WTC11 (cell line): ENCODE measurements around the gene OR8K5. TPM values are rescaled to one million over a fixed set of nuclear protein-coding genes. Genes with fewer than 3 reads are reported as not detected.

Experiments
- ATAC-seq: fragments of 200-7000 bp; cut with Tn5 transposase; 2 replicates; pipeline ENCODE4 v1.10.0; 2021; ENCODE audit warnings: mild to moderate bottlenecking, moderate library complexity
- CTCF ChIA-PET: fragments of 300-600 bp; sonication (Branson Sonifier 250); formaldehyde crosslinking; loops from one replicate; lab custom pipeline; 2021; ENCODE audit warnings: antibody characterized with exemption; lab: Charles Lee
- POLR2A ChIA-PET: fragments of 350-600 bp; sonication (Branson Sonifier 250); formaldehyde crosslinking; loops from one replicate; lab custom pipeline; 2021; ENCODE audit warnings: antibody characterized with exemption; lab: Charles Lee
- DNase-seq: peaks from one replicate; pipeline ENCODE4 v3.0.0; 2021; ENCODE audit warnings: low spot score
- H3K27ac Mint-ChIP-seq: 2 replicates; pipeline ENCODE4 v1.8.0; 2021; ENCODE audit warnings: mixed read lengths
- H3K27me3 Mint-ChIP-seq: 2 replicates; pipeline ENCODE4 v1.8.0; 2021; ENCODE audit warnings: low read depth, mild to moderate bottlenecking, moderate library complexity, mixed read lengths
- H3K36me3 Mint-ChIP-seq: 2 replicates; pipeline ENCODE4 v1.8.0; 2021; ENCODE audit warnings: mixed read lengths
- H3K4me1 Mint-ChIP-seq: 2 replicates; pipeline ENCODE4 v1.8.0; 2022; ENCODE audit warnings: mixed read lengths
- H3K4me3 Mint-ChIP-seq: 2 replicates; pipeline ENCODE4 v1.8.0; 2021; ENCODE audit warnings: mild to moderate bottlenecking, moderate library complexity, mixed read lengths
- H3K9me3 Mint-ChIP-seq: 2 replicates; pipeline ENCODE4 v1.8.0; 2021; ENCODE audit warnings: mixed read lengths
- ATF1 ChIP-seq: sonication (generic); formaldehyde crosslinking; IDR thresholded peaks from 2 replicates; pipeline ENCODE4 v1.8.1; 2023; ENCODE audit warnings: mild to moderate bottlenecking, moderate library complexity, missing genetic modification reagents
- CBFB ChIP-seq: sonication (generic); formaldehyde crosslinking; IDR thresholded peaks from 2 replicates; pipeline ENCODE4 v1.8.1; 2022; ENCODE audit warnings: mild to moderate bottlenecking, low read depth, missing genetic modification reagents
- CREM ChIP-seq: sonication (generic); formaldehyde crosslinking; IDR thresholded peaks from 2 replicates; pipeline ENCODE4 v1.8.1; 2022; ENCODE audit warnings: mild to moderate bottlenecking, missing genetic modification reagents, moderate library complexity
- KAT7 ChIP-seq: sonication (generic); formaldehyde crosslinking; IDR thresholded peaks from 2 replicates; pipeline ENCODE4 v1.8.1; 2023; ENCODE audit warnings: missing genetic modification reagents, mild to moderate bottlenecking, borderline replicate concordance
- MXD4 ChIP-seq: fragments of 250-450 bp; sonication (Bioruptor Pico); IDR thresholded peaks from 2 replicates; pipeline ENCODE4 v1.8.0; 2021; ENCODE audit warnings: mild to moderate bottlenecking, moderate library complexity, borderline replicate concordance
- NR3C1 ChIP-seq: sonication (generic); formaldehyde crosslinking; conservative IDR thresholded peaks from 2 replicates; pipeline ENCODE4 v1.8.1; 2023; ENCODE audit warnings: low read depth, mild to moderate bottlenecking, missing genetic modification reagents
- RELA ChIP-seq: sonication (generic); formaldehyde crosslinking; IDR thresholded peaks from 2 replicates; pipeline ENCODE4 v1.8.1; 2022; ENCODE audit warnings: missing genetic modification reagents, mild to moderate bottlenecking, borderline replicate concordance
- SMAD3 ChIP-seq: sonication (generic); formaldehyde crosslinking; IDR thresholded peaks from 2 replicates; pipeline ENCODE4 v1.8.0; 2022; ENCODE audit warnings: missing genetic modification reagents, mild to moderate bottlenecking, borderline replicate concordance
- TCF7 ChIP-seq: sonication (generic); formaldehyde crosslinking; IDR thresholded peaks from 2 replicates; pipeline ENCODE4 v1.8.0; 2022; ENCODE audit warnings: mild to moderate bottlenecking, low read depth, missing genetic modification reagents, moderate library complexity
- TP53 ChIP-seq: sonication (generic); formaldehyde crosslinking; IDR thresholded peaks from 2 replicates; pipeline ENCODE4 v1.8.1; 2023; ENCODE audit warnings: mild to moderate bottlenecking, missing genetic modification reagents
- ZNF232 ChIP-seq: sonication (generic); formaldehyde crosslinking; IDR thresholded peaks from 2 replicates; pipeline ENCODE4 v1.8.0; 2022; ENCODE audit warnings: mild to moderate bottlenecking, missing genetic modification reagents
- ZNF423 ChIP-seq: fragments of 250-450 bp; sonication (Bioruptor Pico); IDR thresholded peaks from 2 replicates; pipeline ENCODE4 v2.1.2; 2022; ENCODE audit warnings: mild to moderate bottlenecking, moderate library complexity
- ZNF671 ChIP-seq: fragments of 250-450 bp; sonication (Bioruptor Pico); IDR thresholded peaks from 2 replicates; pipeline ENCODE4 v1.8.0; 2021; ENCODE audit warnings: mild to moderate bottlenecking
- total RNA-seq: library from RNA; stranded (reverse); gene quantifications from 3 replicates; pipeline ENCODE4 v1.2.3, GENCODE V29; 2021
- TF ChIP-seq, protein P1 (sequence below): sonication (generic); formaldehyde crosslinking; IDR thresholded peaks from 2 replicates; pipeline ENCODE4 v1.8.0; 2022; ENCODE audit warnings: mild to moderate bottlenecking, missing genetic modification reagents
- TF ChIP-seq, protein P2 (sequence below): sonication (generic); formaldehyde crosslinking; IDR thresholded peaks from 2 replicates; pipeline ENCODE4 v1.8.1; 2022; ENCODE audit warnings: mild to moderate bottlenecking, missing genetic modification reagents, moderate library complexity, borderline replicate concordance
- TF ChIP-seq, protein P3 (sequence below): sonication (generic); formaldehyde crosslinking; IDR thresholded peaks from 2 replicates; pipeline ENCODE4 v1.8.0; 2022; ENCODE audit warnings: missing genetic modification reagents
- TF ChIP-seq, protein P4 (sequence below): fragments of 250-450 bp; sonication (Bioruptor Pico); IDR thresholded peaks from 2 replicates; pipeline ENCODE4 v2.1.2; 2022; ENCODE audit warnings: mild to moderate bottlenecking, moderate library complexity
- TF ChIP-seq, protein P5 (sequence below): sonication (generic); formaldehyde crosslinking; IDR thresholded peaks from 2 replicates; pipeline ENCODE4 v1.8.1; 2023; ENCODE audit warnings: mild to moderate bottlenecking, missing genetic modification reagents, moderate library complexity
- TF ChIP-seq, protein P6 (sequence below): sonication (generic); formaldehyde crosslinking; IDR thresholded peaks from 2 replicates; pipeline ENCODE4 v1.8.1; 2022; ENCODE audit warnings: low read depth, missing genetic modification reagents, borderline replicate concordance
- TF ChIP-seq, protein P7 (sequence below): sonication (generic); formaldehyde crosslinking; IDR thresholded peaks from 2 replicates; pipeline ENCODE4 v1.8.0; 2022; ENCODE audit warnings: mild to moderate bottlenecking, missing genetic modification reagents
- TF ChIP-seq, protein P8 (sequence below): sonication (generic); formaldehyde crosslinking; IDR thresholded peaks from 2 replicates; pipeline ENCODE4 v1.8.1; 2023; ENCODE audit warnings: mild to moderate bottlenecking, missing genetic modification reagents
- TF ChIP-seq, protein P9 (sequence below): sonication (generic); formaldehyde crosslinking; IDR thresholded peaks from 2 replicates; pipeline ENCODE4 v1.8.1; 2023; ENCODE audit warnings: mild to moderate bottlenecking, missing genetic modification reagents

OR8K5 gene
- total RNA-seq, 1 experiment from 2014 or later, result not detected

DNA sequence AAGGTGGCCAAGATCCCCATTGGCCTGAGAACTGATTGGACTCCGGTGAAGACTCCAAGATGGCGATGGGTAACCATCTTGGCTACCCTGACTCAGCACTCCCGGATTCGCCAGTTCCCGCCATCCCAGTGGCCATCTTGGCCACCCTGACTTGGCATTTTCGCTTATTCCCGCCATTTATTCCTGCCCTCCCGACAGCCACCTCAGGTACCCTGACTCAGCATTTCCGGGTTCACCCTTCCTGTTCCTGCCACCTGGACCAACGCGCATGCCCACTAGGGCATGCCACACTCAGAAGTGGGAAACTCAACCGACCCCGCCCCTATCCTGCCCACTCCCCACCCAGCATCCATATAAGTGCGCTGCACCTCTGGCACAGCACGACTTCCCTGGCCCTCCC is 7.8 kb downstream of the OR8K5 start:
- H3K36me3 Mint-ChIP-seq, result peaks cover 35% of the 10 kb centered on the region
- CTCF ChIA-PET, result no interaction called here

DNA sequence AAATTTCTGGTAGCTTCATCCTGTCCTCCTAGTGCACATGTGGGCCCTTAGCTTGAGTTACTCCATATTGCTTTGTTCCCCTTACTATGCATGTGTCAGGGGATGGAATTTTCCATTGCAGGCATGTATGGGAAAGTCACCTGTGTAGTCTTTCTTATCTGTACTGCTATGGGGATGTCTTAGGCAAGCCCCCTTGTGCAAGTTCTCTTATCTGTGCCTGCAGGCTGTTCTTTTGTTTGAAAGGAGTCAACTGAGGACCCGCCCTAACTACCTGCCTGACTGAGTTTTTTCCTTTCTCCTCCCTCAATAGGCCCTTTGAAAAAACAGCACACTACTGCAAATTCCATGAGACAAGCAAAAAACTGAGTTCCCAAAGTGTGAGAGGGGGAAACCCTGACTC is 8.7 kb downstream of the OR8K5 start:
- Mint-ChIP-seq H3K4me1 (no peaks in the 10 kb centered on the region), H3K27me3 (no peaks in the 10 kb centered on the region), H3K27ac (no peak overlapping the region), H3K36me3 (peaks cover 29% of the 10 kb centered on the region), H3K4me3 (no peak overlapping the region), H3K9me3 (peaks cover 66% of the 10 kb centered on the region)
- no peak for ATAC-seq
- POLR2A ChIA-PET, result no interaction called here
- CTCF ChIA-PET, result no interaction called here
- DNase-seq, result no peak
- TF ChIP-seq, protein P1, sequence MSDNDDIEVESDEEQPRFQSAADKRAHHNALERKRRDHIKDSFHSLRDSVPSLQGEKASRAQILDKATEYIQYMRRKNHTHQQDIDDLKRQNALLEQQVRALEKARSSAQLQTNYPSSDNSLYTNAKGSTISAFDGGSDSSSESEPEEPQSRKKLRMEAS (CRISPR knock-in tag), result no peak
- TF ChIP-seq, protein P2, sequence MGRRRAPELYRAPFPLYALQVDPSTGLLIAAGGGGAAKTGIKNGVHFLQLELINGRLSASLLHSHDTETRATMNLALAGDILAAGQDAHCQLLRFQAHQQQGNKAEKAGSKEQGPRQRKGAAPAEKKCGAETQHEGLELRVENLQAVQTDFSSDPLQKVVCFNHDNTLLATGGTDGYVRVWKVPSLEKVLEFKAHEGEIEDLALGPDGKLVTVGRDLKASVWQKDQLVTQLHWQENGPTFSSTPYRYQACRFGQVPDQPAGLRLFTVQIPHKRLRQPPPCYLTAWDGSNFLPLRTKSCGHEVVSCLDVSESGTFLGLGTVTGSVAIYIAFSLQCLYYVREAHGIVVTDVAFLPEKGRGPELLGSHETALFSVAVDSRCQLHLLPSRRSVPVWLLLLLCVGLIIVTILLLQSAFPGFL (CRISPR knock-in tag), result no peak
- no peak for TF ChIP-seq ATF1
- TF ChIP-seq, protein P3, sequence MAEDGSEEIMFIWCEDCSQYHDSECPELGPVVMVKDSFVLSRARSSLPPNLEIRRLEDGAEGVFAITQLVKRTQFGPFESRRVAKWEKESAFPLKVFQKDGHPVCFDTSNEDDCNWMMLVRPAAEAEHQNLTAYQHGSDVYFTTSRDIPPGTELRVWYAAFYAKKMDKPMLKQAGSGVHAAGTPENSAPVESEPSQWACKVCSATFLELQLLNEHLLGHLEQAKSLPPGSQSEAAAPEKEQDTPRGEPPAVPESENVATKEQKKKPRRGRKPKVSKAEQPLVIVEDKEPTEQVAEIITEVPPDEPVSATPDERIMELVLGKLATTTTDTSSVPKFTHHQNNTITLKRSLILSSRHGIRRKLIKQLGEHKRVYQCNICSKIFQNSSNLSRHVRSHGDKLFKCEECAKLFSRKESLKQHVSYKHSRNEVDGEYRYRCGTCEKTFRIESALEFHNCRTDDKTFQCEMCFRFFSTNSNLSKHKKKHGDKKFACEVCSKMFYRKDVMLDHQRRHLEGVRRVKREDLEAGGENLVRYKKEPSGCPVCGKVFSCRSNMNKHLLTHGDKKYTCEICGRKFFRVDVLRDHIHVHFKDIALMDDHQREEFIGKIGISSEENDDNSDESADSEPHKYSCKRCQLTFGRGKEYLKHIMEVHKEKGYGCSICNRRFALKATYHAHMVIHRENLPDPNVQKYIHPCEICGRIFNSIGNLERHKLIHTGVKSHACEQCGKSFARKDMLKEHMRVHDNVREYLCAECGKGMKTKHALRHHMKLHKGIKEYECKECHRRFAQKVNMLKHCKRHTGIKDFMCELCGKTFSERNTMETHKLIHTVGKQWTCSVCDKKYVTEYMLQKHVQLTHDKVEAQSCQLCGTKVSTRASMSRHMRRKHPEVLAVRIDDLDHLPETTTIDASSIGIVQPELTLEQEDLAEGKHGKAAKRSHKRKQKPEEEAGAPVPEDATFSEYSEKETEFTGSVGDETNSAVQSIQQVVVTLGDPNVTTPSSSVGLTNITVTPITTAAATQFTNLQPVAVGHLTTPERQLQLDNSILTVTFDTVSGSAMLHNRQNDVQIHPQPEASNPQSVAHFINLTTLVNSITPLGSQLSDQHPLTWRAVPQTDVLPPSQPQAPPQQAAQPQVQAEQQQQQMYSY (CRISPR knock-in tag), result no peak
- TF ChIP-seq, protein P4, sequence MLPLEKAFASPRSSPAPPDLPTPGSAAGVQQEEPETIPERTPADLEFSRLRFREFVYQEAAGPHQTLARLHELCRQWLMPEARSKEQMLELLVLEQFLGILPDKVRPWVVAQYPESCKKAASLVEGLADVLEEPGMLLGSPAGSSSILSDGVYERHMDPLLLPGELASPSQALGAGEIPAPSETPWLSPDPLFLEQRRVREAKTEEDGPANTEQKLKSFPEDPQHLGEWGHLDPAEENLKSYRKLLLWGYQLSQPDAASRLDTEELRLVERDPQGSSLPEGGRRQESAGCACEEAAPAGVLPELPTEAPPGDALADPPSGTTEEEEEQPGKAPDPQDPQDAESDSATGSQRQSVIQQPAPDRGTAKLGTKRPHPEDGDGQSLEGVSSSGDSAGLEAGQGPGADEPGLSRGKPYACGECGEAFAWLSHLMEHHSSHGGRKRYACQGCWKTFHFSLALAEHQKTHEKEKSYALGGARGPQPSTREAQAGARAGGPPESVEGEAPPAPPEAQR, result no peak
- TF ChIP-seq, protein P5, sequence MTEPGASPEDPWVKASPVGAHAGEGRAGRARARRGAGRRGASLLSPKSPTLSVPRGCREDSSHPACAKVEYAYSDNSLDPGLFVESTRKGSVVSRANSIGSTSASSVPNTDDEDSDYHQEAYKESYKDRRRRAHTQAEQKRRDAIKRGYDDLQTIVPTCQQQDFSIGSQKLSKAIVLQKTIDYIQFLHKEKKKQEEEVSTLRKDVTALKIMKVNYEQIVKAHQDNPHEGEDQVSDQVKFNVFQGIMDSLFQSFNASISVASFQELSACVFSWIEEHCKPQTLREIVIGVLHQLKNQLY (CRISPR knock-in tag), result no peak
- TF ChIP-seq MXD4 (CRISPR knock-in tag), result no peak

More for the DNA sequence above, 7.8 kb downstream of the OR8K5 start:
- H3K9me3 Mint-ChIP-seq, result peaks cover 72% of the 10 kb centered on the region
- no peaks in the 10 kb centered on the region for H3K4me1 Mint-ChIP-seq
- POLR2A ChIA-PET, result no interaction called here
- TF ChIP-seq ZNF232 (CRISPR knock-in tag) (no peak), ZNF671 (no peak), CBFB (CRISPR knock-in tag) (no peak), TCF7 (CRISPR knock-in tag) (no peak), ZNF423 (CRISPR knock-in tag) (no peak), SMAD3 (CRISPR knock-in tag) (no peak), KAT7 (CRISPR knock-in tag) (no peak), NR3C1 (CRISPR knock-in tag) (no peak), RELA (CRISPR knock-in tag) (no peak), TP53 (CRISPR knock-in tag) (no peak), CREM (CRISPR knock-in tag) (no peak)
- TF ChIP-seq, protein P2 (CRISPR knock-in tag), result no peak
- TF ChIP-seq, protein P1 (CRISPR knock-in tag), result no peak
- TF ChIP-seq, protein P6, sequence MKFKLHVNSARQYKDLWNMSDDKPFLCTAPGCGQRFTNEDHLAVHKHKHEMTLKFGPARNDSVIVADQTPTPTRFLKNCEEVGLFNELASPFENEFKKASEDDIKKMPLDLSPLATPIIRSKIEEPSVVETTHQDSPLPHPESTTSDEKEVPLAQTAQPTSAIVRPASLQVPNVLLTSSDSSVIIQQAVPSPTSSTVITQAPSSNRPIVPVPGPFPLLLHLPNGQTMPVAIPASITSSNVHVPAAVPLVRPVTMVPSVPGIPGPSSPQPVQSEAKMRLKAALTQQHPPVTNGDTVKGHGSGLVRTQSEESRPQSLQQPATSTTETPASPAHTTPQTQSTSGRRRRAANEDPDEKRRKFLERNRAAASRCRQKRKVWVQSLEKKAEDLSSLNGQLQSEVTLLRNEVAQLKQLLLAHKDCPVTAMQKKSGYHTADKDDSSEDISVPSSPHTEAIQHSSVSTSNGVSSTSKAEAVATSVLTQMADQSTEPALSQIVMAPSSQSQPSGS, result no peak
- TF ChIP-seq, protein P7, sequence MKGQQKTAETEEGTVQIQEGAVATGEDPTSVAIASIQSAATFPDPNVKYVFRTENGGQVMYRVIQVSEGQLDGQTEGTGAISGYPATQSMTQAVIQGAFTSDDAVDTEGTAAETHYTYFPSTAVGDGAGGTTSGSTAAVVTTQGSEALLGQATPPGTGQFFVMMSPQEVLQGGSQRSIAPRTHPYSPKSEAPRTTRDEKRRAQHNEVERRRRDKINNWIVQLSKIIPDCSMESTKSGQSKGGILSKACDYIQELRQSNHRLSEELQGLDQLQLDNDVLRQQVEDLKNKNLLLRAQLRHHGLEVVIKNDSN (CRISPR knock-in tag), result no peak
- TF ChIP-seq, protein P8, sequence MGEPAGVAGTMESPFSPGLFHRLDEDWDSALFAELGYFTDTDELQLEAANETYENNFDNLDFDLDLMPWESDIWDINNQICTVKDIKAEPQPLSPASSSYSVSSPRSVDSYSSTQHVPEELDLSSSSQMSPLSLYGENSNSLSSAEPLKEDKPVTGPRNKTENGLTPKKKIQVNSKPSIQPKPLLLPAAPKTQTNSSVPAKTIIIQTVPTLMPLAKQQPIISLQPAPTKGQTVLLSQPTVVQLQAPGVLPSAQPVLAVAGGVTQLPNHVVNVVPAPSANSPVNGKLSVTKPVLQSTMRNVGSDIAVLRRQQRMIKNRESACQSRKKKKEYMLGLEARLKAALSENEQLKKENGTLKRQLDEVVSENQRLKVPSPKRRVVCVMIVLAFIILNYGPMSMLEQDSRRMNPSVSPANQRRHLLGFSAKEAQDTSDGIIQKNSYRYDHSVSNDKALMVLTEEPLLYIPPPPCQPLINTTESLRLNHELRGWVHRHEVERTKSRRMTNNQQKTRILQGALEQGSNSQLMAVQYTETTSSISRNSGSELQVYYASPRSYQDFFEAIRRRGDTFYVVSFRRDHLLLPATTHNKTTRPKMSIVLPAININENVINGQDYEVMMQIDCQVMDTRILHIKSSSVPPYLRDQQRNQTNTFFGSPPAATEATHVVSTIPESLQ (CRISPR knock-in tag), result no peak
- TF ChIP-seq, protein P9, sequence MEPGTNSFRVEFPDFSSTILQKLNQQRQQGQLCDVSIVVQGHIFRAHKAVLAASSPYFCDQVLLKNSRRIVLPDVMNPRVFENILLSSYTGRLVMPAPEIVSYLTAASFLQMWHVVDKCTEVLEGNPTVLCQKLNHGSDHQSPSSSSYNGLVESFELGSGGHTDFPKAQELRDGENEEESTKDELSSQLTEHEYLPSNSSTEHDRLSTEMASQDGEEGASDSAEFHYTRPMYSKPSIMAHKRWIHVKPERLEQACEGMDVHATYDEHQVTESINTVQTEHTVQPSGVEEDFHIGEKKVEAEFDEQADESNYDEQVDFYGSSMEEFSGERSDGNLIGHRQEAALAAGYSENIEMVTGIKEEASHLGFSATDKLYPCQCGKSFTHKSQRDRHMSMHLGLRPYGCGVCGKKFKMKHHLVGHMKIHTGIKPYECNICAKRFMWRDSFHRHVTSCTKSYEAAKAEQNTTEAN (CRISPR knock-in tag), result no peak
- no peaks in the 10 kb centered on the region for H3K27me3 Mint-ChIP-seq
- no peak overlapping the region for H3K4me3 Mint-ChIP-seq
- DNase-seq (no peak), ATAC-seq (no peak)
- H3K27ac Mint-ChIP-seq, result no peak overlapping the region
